Measurements from ENCODE around the gene ALKBH5. TPM values are rescaled to one million over a fixed set of nuclear protein-coding genes. Genes with fewer than 3 reads are reported as not detected.

Gene ALKBH5
- total RNA-seq, 1 donor from 2014 or later = 86.9 TPM

- no peak for DNase-seq (ENCODE audit: low spot score)
Measured at GRCh38 chr17:18238299-18238698, 54.7 kb downstream of the ALKBH5 start.

GRCh38 chr17:18240449-18240848 lies 56.8 kb downstream of the ALKBH5 start:
- no peak for DNase-seq (ENCODE audit: low spot score)

GRCh38 chr17:18241229-18241871 lies 57.7 kb downstream of the ALKBH5 start:
- no peak for DNase-seq (ENCODE audit: low spot score)

GRCh38 chr17:18245038-18245776 lies 61.6 kb downstream of the ALKBH5 start:
- no peak for DNase-seq (ENCODE audit: low spot score)

- DNase-seq (ENCODE audit: low spot score) = no peak
Measured at GRCh38 chr17:18246109-18246725, 62.6 kb downstream of the ALKBH5 start.

GRCh38 chr17:18246880-18247612 lies 63.4 kb downstream of the ALKBH5 start:
- DNase-seq (ENCODE audit: low spot score) = no peak

GRCh38 chr17:18247613-18248001 lies 64.0 kb downstream of the ALKBH5 start:
- DNase-seq (ENCODE audit: low spot score) = no peak

- DNase-seq (ENCODE audit: low spot score) = no peak
Measured at GRCh38 chr17:18248300-18248731, 64.7 kb downstream of the ALKBH5 start.

- no peak for DNase-seq (ENCODE audit: low spot score)
Measured at GRCh38 chr17:18248811-18249210, 65.2 kb downstream of the ALKBH5 start.

- no peak for DNase-seq (ENCODE audit: low spot score)
Measured at GRCh38 chr17:18250259-18250658, 66.6 kb downstream of the ALKBH5 start.

GRCh38 chr17:18250708-18251107 lies 67.1 kb downstream of the ALKBH5 start:
- no peak for DNase-seq (ENCODE audit: low spot score)

- no peak for DNase-seq (ENCODE audit: low spot score)
Measured at GRCh38 chr17:18251204-18251603, 67.6 kb downstream of the ALKBH5 start.

- DNase-seq (ENCODE audit: low spot score) = no peak
Measured at GRCh38 chr17:18252160-18252559, 68.5 kb downstream of the ALKBH5 start.

- DNase-seq (ENCODE audit: low spot score) = no peak
Measured at GRCh38 chr17:18253187-18253884, 69.7 kb downstream of the ALKBH5 start.

GRCh38 chr17:18253947-18254821 lies 70.6 kb downstream of the ALKBH5 start:
- no peak for DNase-seq (ENCODE audit: low spot score)

GRCh38 chr17:18254888-18255649 lies 71.4 kb downstream of the ALKBH5 start:
- DNase-seq (ENCODE audit: low spot score) = no peak

GRCh38 chr17:18256351-18256750 lies 72.7 kb downstream of the ALKBH5 start:
- no peak for DNase-seq (ENCODE audit: low spot score)

- DNase-seq (ENCODE audit: low spot score) = no peak
Measured at GRCh38 chr17:18256776-18257175, 73.1 kb downstream of the ALKBH5 start.

- no peak for DNase-seq (ENCODE audit: low spot score)
Measured at GRCh38 chr17:18257268-18257981, 73.8 kb downstream of the ALKBH5 start.
